Measurements from ENCODE around the gene LDLRAD3.

The LDLRAD3 gene

GRCh38 chr11:36135076-36135475 lies 191.2 kb downstream of the LDLRAD3 start:
- TF ChIP-seq CTCF (IDR thresholded peaks at IDR 0.05) (no peak), ZFX (IDR thresholded peaks at IDR 0.05; ENCODE audit: borderline replicate concordance) (no peak)
- no peak overlapping the region for H3K27ac ChIP-seq

GRCh38 chr11:36139767-36140166 lies 195.9 kb downstream of the LDLRAD3 start:
- TF ChIP-seq ZFX (IDR thresholded peaks at IDR 0.05; ENCODE audit: borderline replicate concordance) (no peak), CTCF (IDR thresholded peaks at IDR 0.05) (no peak)
- no peak overlapping the region for H3K27ac ChIP-seq

GRCh38 chr11:36141196-36141953 lies 197.5 kb downstream of the LDLRAD3 start:
- no peak for TF ChIP-seq CTCF (IDR thresholded peaks at IDR 0.05)
- TF ChIP-seq ZFX (IDR thresholded peaks at IDR 0.05; ENCODE audit: borderline replicate concordance): no peak
- H3K27ac ChIP-seq: no peak overlapping the region

GRCh38 chr11:36141956-36142355 lies 198.1 kb downstream of the LDLRAD3 start:
- H3K27ac ChIP-seq: no peak overlapping the region
- TF ChIP-seq CTCF (IDR thresholded peaks at IDR 0.05) (no peak), ZFX (IDR thresholded peaks at IDR 0.05; ENCODE audit: borderline replicate concordance) (no peak)

- TF ChIP-seq ZFX (IDR thresholded peaks at IDR 0.05; ENCODE audit: borderline replicate concordance) (no peak), CTCF (IDR thresholded peaks at IDR 0.05) (no peak)
- no peak overlapping the region for H3K27ac ChIP-seq
Measured at GRCh38 chr11:36142439-36142838, 198.6 kb downstream of the LDLRAD3 start.

GRCh38 chr11:36142879-36143278 lies 199.0 kb downstream of the LDLRAD3 start:
- no peak overlapping the region for H3K27ac ChIP-seq
- TF ChIP-seq CTCF (IDR thresholded peaks at IDR 0.05) (no peak), ZFX (IDR thresholded peaks at IDR 0.05; ENCODE audit: borderline replicate concordance) (no peak)

GRCh38 chr11:36146437-36146836 lies 202.6 kb downstream of the LDLRAD3 start:
- no peak overlapping the region for H3K27ac ChIP-seq
- TF ChIP-seq ZFX (IDR thresholded peaks at IDR 0.05; ENCODE audit: borderline replicate concordance) (no peak), CTCF (IDR thresholded peaks at IDR 0.05) (no peak)

Measured in 22Rv1 (cell line).